Right lobe of liver (tissue), 6 donors: ENCODE data around the gene CPNE9. TPM values are rescaled to one million over a fixed set of nuclear protein-coding genes. Genes with fewer than 3 reads are reported as not detected.

ENCODE experiments used
- ATAC-seq, 4 donors: fragments of 200-7000 bp; cut with Tn5 transposase; one replicate each; pipeline ENCODE4 v1.9.1; 2020; ENCODE audit warnings: mild to moderate bottlenecking in 4 of 4, moderate library complexity in 4 of 4
- DNase-seq, 3 donors: peaks; one replicate each; pipeline ENCODE4 v3.0.0-alpha.2; 2020
- H3K27ac ChIP-seq, 3 donors: fragments of 200-600 bp; one replicate each; pipeline ENCODE4 v1.8.0; 2022
- H3K27me3 ChIP-seq, 2 donors: fragments of 200-600 bp; one replicate each; pipeline ENCODE4 v1.8.0; 2022
- H3K36me3 ChIP-seq, 4 donors: fragments of 200-600 bp; sonication (generic) in 1 of 4; one replicate each; pipeline versions ENCODE4 v1.5.1 to v1.8.0; 2017 to 2022; ENCODE audit warnings: control low read depth in 1 of 4
- H3K4me1 ChIP-seq, 4 donors: fragments of 200-600 bp; sonication (generic) in 1 of 4; one replicate each; pipeline versions ENCODE4 v1.5.1 to v1.8.0; 2017 to 2022; ENCODE audit warnings: control low read depth in 1 of 4
- H3K4me3 ChIP-seq, 3 donors: fragments of 200-600 bp; one replicate each; pipeline ENCODE4 v1.8.0; 2022
- H3K9me3 ChIP-seq, 4 donors: fragments of 200-600 bp; sonication (generic) in 1 of 4; one replicate each; pipeline versions ENCODE4 v1.5.1 to v1.8.0; 2017 to 2022; ENCODE audit warnings: control low read depth in 1 of 4
- CTCF ChIP-seq, 4 donors: fragments of 200-600 bp in 3 of 4; fragments of 450-650 bp in 1 of 4; IDR thresholded peaks; one replicate each; pipeline versions ENCODE4 v1.5.1 to v1.8.0; 2016 to 2022; ENCODE audit warnings: antibody characterized with exemption in 4 of 4, mild to moderate bottlenecking in 2 of 4
- POLR2A ChIP-seq: fragments of 450-650 bp; IDR thresholded peaks from one replicate; pipeline ENCODE4 v1.6.1; 2017; ENCODE audit warnings: antibody characterized with exemption, mild to moderate bottlenecking
- WGBS: methylation state at CpG from one replicate; pipeline ENCODE4 v1.1.6; 2018; ENCODE audit warnings: low coverage, low lambda C conversion rate; ENCODE audit not compliant: insufficient coverage; ENCODE audit errors: missing lambda C conversion rate; 5-methylcytosine and 5-hydroxymethylcytosine counted together
- intact Hi-C, 2 donors: fragments of 100-400 bp; cut with DNase I; formaldehyde crosslinking; loops; one replicate each; pipeline versions ENCODE4 v1.11.2 to v1.14.1; 2022
- total RNA-seq, 6 experiments: library from RNA; depleted of rRNA in 2 of 6; stranded (reverse); fragments of >200 nt in 2 of 6; fragmentation: NEBNext Ultra II Directional in 3 of 6; extraction: Animal tissue kit (Norgen Biotek cat#: 25700) in 3 of 6; gene quantifications; one replicate each; pipeline versions ENCODE4 v1.1.0 to v1.2.4, GENCODE V29; 2016 to 2023
- donor health status: DM: no; HTN: yes; CAD: no.
- donor health status: DM: no; HTN: no; CAD: no.
- donor health status: DM: no; HTN: no; CAD: no.
- donor health status: DM: no; HTN: yes; CAD: no.
- donor health status: DM: no; HTN: yes; CAD: no.

The CPNE9 gene
- total RNA-seq, 6 experiments from 2014 or later = not detected

- 78% methylated on average over 5 of the region's 5 CpGs for WGBS
- intact Hi-C loops = no loop called here
- no peak for ATAC-seq
Observed at GRCh38 chr3:9776896-9777693, 73.5 kb downstream of the CPNE9 start.

GRCh38 chr3:9777694-9778021 lies 74.0 kb downstream of the CPNE9 start:
- Histone ChIP-seq H3K4me3 (no peak overlapping the region), H3K36me3 (peaks cover 0 to 6% (median 1%) of the 10 kb centered on the region in 4 donors), H3K9me3 (no peaks in the 10 kb centered on the region), H3K27me3 (no peaks in the 10 kb centered on the region), H3K4me1 (peaks cover 0 to 24% (median 16%) of the 10 kb centered on the region in 4 donors), H3K27ac (no peak overlapping the region)
- no peak for DNase-seq
- no peak for ATAC-seq
- WGBS = 100% methylated on average over 1 of the region's 1 CpG
- TF ChIP-seq CTCF (IDR thresholded peaks at IDR 0.05) (no peak), POLR2A (no peak)
- intact Hi-C loops = no loop called here

More at GRCh38 chr3:9776896-9777693, 73.5 kb downstream of the CPNE9 start:
- Histone ChIP-seq H3K4me3 (no peak overlapping the region), H3K27me3 (no peaks in the 10 kb centered on the region), H3K4me1 (peaks cover 0 to 19% (median 11%) of the 10 kb centered on the region in 4 donors), H3K27ac (no peak overlapping the region), H3K9me3 (no peaks in the 10 kb centered on the region), H3K36me3 (peaks cover 0 to 6% (median 0%) of the 10 kb centered on the region in 4 donors)
- TF ChIP-seq CTCF (IDR thresholded peaks at IDR 0.05) (no peak), POLR2A (no peak)
- DNase-seq = no peak

GRCh38 chr3:9778143-9779074 lies 74.8 kb downstream of the CPNE9 start:
- Histone ChIP-seq H3K4me3 (no peak overlapping the region), H3K9me3 (no peaks in the 10 kb centered on the region), H3K27me3 (no peaks in the 10 kb centered on the region), H3K36me3 (peaks cover 0 to 12% (median 4%) of the 10 kb centered on the region in 4 donors), H3K27ac (no peak overlapping the region), H3K4me1 (peaks cover 0 to 24% (median 17%) of the 10 kb centered on the region in 4 donors)
- intact Hi-C loops = no loop called here
- TF ChIP-seq POLR2A (no peak), CTCF (IDR thresholded peaks at IDR 0.05) (no peak)
- ATAC-seq = peak in 1 of 4 donors; percentile 6
- WGBS = 56% methylated on average over 5 of the region's 5 CpGs
- DNase-seq = no peak

GRCh38 chr3:9779075-9779593 lies 75.5 kb downstream of the CPNE9 start:
- no peak for ATAC-seq
- H3K27ac ChIP-seq = no peak overlapping the region
- H3K9me3 ChIP-seq = no peaks in the 10 kb centered on the region
- intact Hi-C loops = no loop called here
- H3K36me3 ChIP-seq = peaks cover 0 to 19% (median 11%) of the 10 kb centered on the region in 4 donors
- no peak overlapping the region for H3K4me3 ChIP-seq
- no peak for DNase-seq
- H3K4me1 ChIP-seq = peaks cover 0 to 24% (median 17%) of the 10 kb centered on the region in 4 donors
- no peak for TF ChIP-seq POLR2A
- no peak for TF ChIP-seq CTCF (IDR thresholded peaks at IDR 0.05)
- no peaks in the 10 kb centered on the region for H3K27me3 ChIP-seq
- 41% methylated on average over 3 of the region's 6 CpGs for WGBS

Other genes starting within 250 kb of the CPNE9 start
- gene LHFPL4, start 150.0 kb upstream of the CPNE9 start, total RNA-seq = under 1 TPM in 1 of 6 experiments, not detected in 5; 0.07 TPM
- gene MTMR14, start 54.3 kb upstream of the CPNE9 start, total RNA-seq = 10 to 100 TPM; 15.8 to 20.0 (median 18.8) TPM
- gene BRPF1, start 27.9 kb downstream of the CPNE9 start, total RNA-seq = 1 to 10 TPM; 3.5 to 5.4 (median 5.1) TPM
- 10 to 100 TPM; 12.3 to 27.8 (median 15.7) TPM for gene OGG1, start 46.1 kb downstream of the CPNE9 start, total RNA-seq
- gene CAMK1, start 66.1 kb downstream of the CPNE9 start, total RNA-seq = 10 to 100 TPM; 10.8 to 33.4 (median 24.5) TPM
- 10 to 100 TPM; 24.6 to 43.8 (median 28.1) TPM for gene TADA3, start 88.6 kb downstream of the CPNE9 start, total RNA-seq
- 10 to 100 TPM; 42.0 to 80.3 (median 57.3) TPM for gene ARPC4, start 89.2 kb downstream of the CPNE9 start, total RNA-seq
- 10 to 100 TPM in 3 of 6 experiments, 1 to 10 TPM in 3; 4.5 to 11.0 (median 8.6) TPM for gene TTLL3, start 106.4 kb downstream of the CPNE9 start, total RNA-seq
- gene RPUSD3, start 140.2 kb downstream of the CPNE9 start, total RNA-seq = 10 to 100 TPM; 15.8 to 34.6 (median 22.4) TPM
- 100 to 1,000 TPM in 1 of 6 experiments, 10 to 100 TPM in 1, 1 to 10 TPM in 4; 1.0 to 101 (median 2.7) TPM for gene CIDEC, start 176.4 kb downstream of the CPNE9 start, total RNA-seq
- 10 to 100 TPM; 20.5 to 40.6 (median 26.5) TPM for gene JAGN1, start 186.8 kb downstream of the CPNE9 start, total RNA-seq
- gene IL17RE, start 199.0 kb downstream of the CPNE9 start, total RNA-seq = 1 to 10 TPM; 1.1 to 4.6 (median 2.2) TPM
- 10 to 100 TPM; 19.5 to 53.4 (median 40.1) TPM for gene IL17RC, start 213.3 kb downstream of the CPNE9 start, total RNA-seq
- gene CRELD1, start 230.0 kb downstream of the CPNE9 start, total RNA-seq = 10 to 100 TPM; 22.4 to 43.5 (median 30.5) TPM
- under 1 TPM; 0.19 to 0.92 (median 0.35) TPM for gene PRRT3, start 248.6 kb downstream of the CPNE9 start, total RNA-seq